Measurements from ENCODE around the gene PARP12. TPM values are rescaled to one million over a fixed set of nuclear protein-coding genes. Genes with fewer than 3 reads are reported as not detected.

PARP12 gene
- total and polyA plus RNA-seq, 9 of the 15 experiments (the other 6 are each of a cell fraction or from before 2014, with no cell fraction given), result 4.6 to 40.4 (median 23.5) TPM

- no peaks in the 10 kb centered on the region for H3K9me3 ChIP-seq (replicated peaks; ENCODE audit: control insufficient read depth, insufficient read depth, low read depth, low read length)
- ChIA-PET CTCF (ENCODE audit: low intra/inter-chr PET ratio) (no interaction called here), POLR2A (no interaction called here)
- peaks cover 34 to 51% of the 10 kb centered on the region in 2 experiments for H3K27me3 ChIP-seq (ENCODE audit: control insufficient read depth in 2 of 2, insufficient read depth in 2 of 2, low read length in 2 of 2)
- H3K36me3 ChIP-seq (ENCODE audit: control insufficient read depth, insufficient read depth, low read length), result no peaks in the 10 kb centered on the region
- H3K4me2 ChIP-seq (ENCODE audit: insufficient read depth, low read length), result no peak overlapping the region
- ATAC-seq (no peak), FAIRE-seq (no peak), DNase-seq (ENCODE audit: extremely low read depth in 1 of 4, low spot score in 3 of 4) (no peak)
- no peaks in the 10 kb centered on the region for H3K79me2 ChIP-seq (ENCODE audit: control insufficient read depth, insufficient read depth, low read length)
- peaks cover 8 to 10% of the 10 kb centered on the region in 2 experiments; a peak in 4 of 5 replicates for H3K4me1 ChIP-seq (replicated peaks in 1 of 2; ENCODE audit: control insufficient read depth in 2 of 2, insufficient read depth in 2 of 2, low read length in 2 of 2)
- H3K9ac ChIP-seq (ENCODE audit: insufficient read depth in 1 of 2, low read depth in 2 of 2, low read length in 2 of 2), result no peak overlapping the region
- BruUV-seq (replicated peaks), result no TSS peak
- H2AFZ ChIP-seq (ENCODE audit: low read depth, low read length), result no peak overlapping the region
- H4K20me1 ChIP-seq (replicated peaks; ENCODE audit: control insufficient read depth, insufficient read depth, low read length), result peaks cover 10% of the 10 kb centered on the region
- in situ Hi-C loops (cut with MboI) (loop anchor here (5.0 kb wide), 1 partner anchor 308 kb away; no protein-coding TSS in a partner anchor), intact Hi-C loops (cut with micrococcal nuclease) (loop anchor here (5.0 kb wide), 1 partner anchor 643 kb away; no protein-coding TSS in a partner anchor)
- H3K4me3 ChIP-seq, result no peak overlapping the region
- H3K27ac ChIP-seq (ENCODE audit: extremely low read depth, low read depth, low read length), result no peak overlapping the region
- no peaks in the 10 kb centered on the region for H3K9me1 ChIP-seq (ENCODE audit: control insufficient read depth, insufficient read depth, low read length)
- TF ChIP-seq HNRNPLL (IDR thresholded peaks at IDR 0.05; ENCODE audit: low read depth, low read length, poor library complexity, severe bottlenecking) (no peak), GTF2B (IDR thresholded peaks at IDR 0.05; ENCODE audit: extremely low read depth, insufficient read length) (no peak), ZBTB33 (CRISPR knock-in tag; IDR thresholded peaks at IDR 0.05) (no peak), ESRRA (IDR thresholded peaks at IDR 0.05; ENCODE audit: borderline replicate concordance, low read depth) (no peak), MITF (IDR thresholded peaks at IDR 0.05) (no peak), SMARCC2 (IDR thresholded peaks at IDR 0.05; ENCODE audit: low read depth) (no peak), ZNF551 (CRISPR knock-in tag; IDR thresholded peaks at IDR 0.05) (no peak), PTTG1 (tag; IDR thresholded peaks at IDR 0.05; ENCODE audit: low read depth) (no peak), ZEB2 (IDR thresholded peaks at IDR 0.05) (0 out of 2 replicates have a peak, but pooled peaks have one; percentile 26)
- WGBS (ENCODE audit: insufficient coverage, low coverage, missing lambda C conversion rate), result no CpG with 5 or more reads among the region's 11 CpGs
Measured at GRCh38 chr7:140009735-140010134, 53.0 kb downstream of the PARP12 start.

All from K562 (cell line).